WTC11 (cell line): Measurements from ENCODE around the gene ROR2.

Source experiments
- ATF3 ChIP-seq: sonication (generic); formaldehyde crosslinking; conservative IDR thresholded peaks from 2 replicates; pipeline ENCODE4 v1.8.1; 2022; ENCODE audit warnings: mild to moderate bottlenecking, missing genetic modification reagents
- ERG ChIP-seq: fragments of 250-450 bp; sonication (Bioruptor Pico); IDR thresholded peaks from 2 replicates; pipeline ENCODE4 v1.8.0; 2021; ENCODE audit warnings: mild to moderate bottlenecking
- FOXK1 ChIP-seq: sonication (generic); formaldehyde crosslinking; IDR thresholded peaks from 2 replicates; pipeline ENCODE4 v1.8.0; 2022; ENCODE audit warnings: mild to moderate bottlenecking, moderate library complexity, missing genetic modification reagents
- JUN ChIP-seq: sonication (generic); formaldehyde crosslinking; IDR thresholded peaks from 2 replicates; pipeline ENCODE4 v1.8.0; 2023; ENCODE audit warnings: mild to moderate bottlenecking, missing genetic modification reagents
- KAT7 ChIP-seq: sonication (generic); formaldehyde crosslinking; IDR thresholded peaks from 2 replicates; pipeline ENCODE4 v1.8.1; 2023; ENCODE audit warnings: missing genetic modification reagents, mild to moderate bottlenecking, borderline replicate concordance
- MAX ChIP-seq: sonication (generic); formaldehyde crosslinking; IDR thresholded peaks from 2 replicates; pipeline ENCODE4 v1.8.0; 2022; ENCODE audit warnings: mild to moderate bottlenecking, missing genetic modification reagents
- PRRX2 ChIP-seq: fragments of 250-450 bp; sonication (Bioruptor Pico); IDR thresholded peaks from 2 replicates; pipeline ENCODE4 v1.8.0; 2021; ENCODE audit warnings: mild to moderate bottlenecking
- SP1 ChIP-seq: sonication (generic); formaldehyde crosslinking; conservative IDR thresholded peaks from 2 replicates; pipeline ENCODE4 v1.8.1; 2022; ENCODE audit warnings: missing genetic modification reagents
- TF ChIP-seq, protein P1 (sequence below): fragments of 200-600 bp; IDR thresholded peaks from 2 replicates; pipeline ENCODE4 v1.8.0; 2022; ENCODE audit warnings: antibody characterized with exemption

DNA sequence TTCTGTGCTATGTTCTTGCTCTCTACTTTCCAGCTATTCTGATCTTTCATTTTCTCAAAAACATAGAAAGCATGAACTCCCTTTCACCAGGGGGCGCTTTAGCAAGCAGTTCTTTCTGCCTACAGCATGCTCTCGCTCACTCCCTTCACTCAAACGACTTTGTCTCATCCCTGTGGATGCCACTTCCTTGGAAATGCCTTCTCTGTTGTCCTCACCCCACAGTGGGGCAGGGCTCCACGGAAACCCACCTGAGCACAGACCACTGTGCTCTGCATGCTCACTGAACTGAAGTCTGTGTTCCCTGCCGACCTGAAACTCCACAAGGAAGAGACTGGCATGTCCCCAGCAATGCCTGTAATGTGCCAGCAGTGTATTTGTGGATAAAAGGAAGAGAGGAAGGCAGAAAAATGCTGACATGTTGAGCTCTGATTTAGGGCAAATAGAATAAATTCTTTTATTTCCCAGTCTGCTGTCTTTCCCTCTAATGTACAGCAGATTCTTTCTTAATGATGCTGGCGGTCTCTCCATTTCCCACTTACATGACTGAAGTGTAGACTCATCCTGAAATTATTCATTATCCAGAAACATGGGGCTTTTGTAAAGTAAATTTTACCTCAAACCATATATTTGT lies 4.9 kb upstream of the ROR2 start:
- TF ChIP-seq PRRX2 (CRISPR knock-in tag), result no peak
- no peak for TF ChIP-seq JUN (CRISPR knock-in tag)
- TF ChIP-seq SP1 (CRISPR knock-in tag), result no peak
- TF ChIP-seq MAX (CRISPR knock-in tag), result 0 out of 2 replicates have a peak, but pooled peaks have one; percentile 29
- no peak for TF ChIP-seq KAT7 (CRISPR knock-in tag)
- no peak for TF ChIP-seq ERG (CRISPR knock-in tag)
- TF ChIP-seq, protein P1, sequence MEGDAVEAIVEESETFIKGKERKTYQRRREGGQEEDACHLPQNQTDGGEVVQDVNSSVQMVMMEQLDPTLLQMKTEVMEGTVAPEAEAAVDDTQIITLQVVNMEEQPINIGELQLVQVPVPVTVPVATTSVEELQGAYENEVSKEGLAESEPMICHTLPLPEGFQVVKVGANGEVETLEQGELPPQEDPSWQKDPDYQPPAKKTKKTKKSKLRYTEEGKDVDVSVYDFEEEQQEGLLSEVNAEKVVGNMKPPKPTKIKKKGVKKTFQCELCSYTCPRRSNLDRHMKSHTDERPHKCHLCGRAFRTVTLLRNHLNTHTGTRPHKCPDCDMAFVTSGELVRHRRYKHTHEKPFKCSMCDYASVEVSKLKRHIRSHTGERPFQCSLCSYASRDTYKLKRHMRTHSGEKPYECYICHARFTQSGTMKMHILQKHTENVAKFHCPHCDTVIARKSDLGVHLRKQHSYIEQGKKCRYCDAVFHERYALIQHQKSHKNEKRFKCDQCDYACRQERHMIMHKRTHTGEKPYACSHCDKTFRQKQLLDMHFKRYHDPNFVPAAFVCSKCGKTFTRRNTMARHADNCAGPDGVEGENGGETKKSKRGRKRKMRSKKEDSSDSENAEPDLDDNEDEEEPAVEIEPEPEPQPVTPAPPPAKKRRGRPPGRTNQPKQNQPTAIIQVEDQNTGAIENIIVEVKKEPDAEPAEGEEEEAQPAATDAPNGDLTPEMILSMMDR, result peak; percentile 57; the same call in 1 of the 2 replicates
- TF ChIP-seq FOXK1, result no peak
- no peak for TF ChIP-seq ATF3
